Heart left ventricle (tissue), 16 donors: ENCODE data around the gene SEMA3B. TPM values are rescaled to one million over a fixed set of nuclear protein-coding genes. Genes with fewer than 3 reads are reported as not detected.

ENCODE experiments used
- ATAC-seq, 4 donors: fragments of 200-7000 bp; cut with Tn5 transposase; one replicate each; pipeline ENCODE4 v1.9.1; 2020 to 2022; ENCODE audit warnings: moderate library complexity in 4 of 4, mild to moderate bottlenecking in 3 of 4, moderate number of reproducible peaks in 1 of 4
- DNase-seq, 5 donors: peaks; one replicate each; pipeline ENCODE4 v3.0.0-alpha.2; 2020
- H3K27ac ChIP-seq, 12 donors: fragments of 200-600 bp; sonication (generic) in 4 of 12; one replicate each; pipeline versions ENCODE4 v1.5.0 to v1.8.0; 2016 to 2022; ENCODE audit warnings: mild to moderate bottlenecking in 2 of 12
- H3K27me3 ChIP-seq, 9 donors: fragments of 200-600 bp; sonication (generic) in 2 of 9; one replicate each; pipeline versions ENCODE4 v1.5.1 to v1.8.0; 2016 to 2022; ENCODE audit warnings: mild to moderate bottlenecking in 3 of 9
- H3K36me3 ChIP-seq, 9 donors: fragments of 200-600 bp; sonication (generic) in 2 of 9; one replicate each; pipeline versions ENCODE4 v1.5.0 to v1.8.0; 2018 to 2022; ENCODE audit warnings: mild to moderate bottlenecking in 2 of 9
- H3K4me1 ChIP-seq, 12 donors: fragments of 200-600 bp; sonication (generic) in 4 of 12; one replicate each; pipeline versions ENCODE4 v1.5.0 to v1.8.0; 2016 to 2022; ENCODE audit warnings: mild to moderate bottlenecking in 3 of 12
- H3K4me3 ChIP-seq, 12 donors: fragments of 200-600 bp; sonication (generic) in 4 of 12; one replicate each; pipeline versions ENCODE4 v1.5.0 to v1.8.0; 2017 to 2022; ENCODE audit warnings: mild to moderate bottlenecking in 9 of 12, moderate library complexity in 4 of 12
- H3K9me3 ChIP-seq, 12 donors: fragments of 200-600 bp; sonication (generic) in 4 of 12; one replicate each; pipeline versions ENCODE4 v1.5.0 to v1.8.0; 2016 to 2022; ENCODE audit warnings: mild to moderate bottlenecking in 1 of 12
- POLR2A ChIP-seq, 2 donors: fragments of 450-650 bp; IDR thresholded peaks; one replicate each; pipeline ENCODE4 v1.6.1; 2017; ENCODE audit warnings: antibody characterized with exemption in 2 of 2, mild to moderate bottlenecking in 2 of 2, moderate library complexity in 2 of 2
- WGBS, 4 donors: extraction: QIAGEN DNeasy Blood & Tissue Kit in 2 of 4; methylation state at CpG; one replicate each; pipeline versions ENCODE4 v1.1.5 to v1.1.7; 2013 to 2018; 5-methylcytosine and 5-hydroxymethylcytosine counted together
- intact Hi-C, 10 donors: fragments of 100-400 bp; cut with DNase I; formaldehyde crosslinking; loops; one replicate each; pipeline versions ENCODE4 v1.11.1 to v1.14.2; 2022
- polyA plus RNA-seq, 2 donors: library from polyadenylated mRNA; stranded (reverse); fragments of 200-250 nt; gene quantifications; one replicate each; pipeline ENCODE4 v1.2.3, GENCODE V29; 2013
- total RNA-seq, 9 donors: library from RNA; depleted of rRNA in 2 of 9; stranded (reverse); fragments of >200 nt in 2 of 9; fragmentation: NEBNext Ultra II Directional in 3 of 9; extraction: Animal tissue kit (Norgen Biotek cat#: 25700) in 3 of 9; gene quantifications; one replicate each; pipeline versions ENCODE4 v1.1.0 to v1.2.4, GENCODE V29; 2016 to 2023
- TF ChIP-seq, protein P1 (sequence below), 12 donors: fragments of 200-600 bp; sonication (generic) in 4 of 12; IDR thresholded peaks; one replicate each; pipeline versions ENCODE4 v1.5.0 to v1.8.0; 2018 to 2022; ENCODE audit warnings: antibody characterized with exemption in 12 of 12, mild to moderate bottlenecking in 5 of 12
- donor health status: ischemic (EF 13 %, LVEDD 7.1; RV severe dilation, severe dysfunction).
- donor health status: healthy with polysubstance abuse.
- donor health status: DM: no; HTN: yes; CAD: no.
- donor health status: DM: no; HTN: no; CAD: no.
- donor health status: ischemic (EF 25% LVEDD 6.9; RV normal size, moderate dysfunction).
- donor health status: ischemic (EF 25% LVEDD 5.7; RV mildly dilated, moderate dysfunction).
- donor health status: healthy.
- donor health status: DM: yes; HTN: yes; CAD: no.
- donor health status: ischemic (EF 35%, LVEDD 5.7; RV mildly dilated, moderate dysfunction).
- donor health status: nonischemic (EF 11% LVEDD 7.7; RV severe dilation, severe dysfunction).
- donor health status: DM: yes; HTN: yes; CAD: no.
- donor health status: PGD.
- donor health status: ischemic (EF 29% LVEDD 5.4; RV normal size, mild dysfunction).
- donor health status: nonischemic (EF 23%, LVEDD 6.1; RV moderate dilation, normal function).

Gene SEMA3B
- total and polyA plus RNA-seq, 11 donors: 12.9 to 60.1 (median 19.3) TPM

DNA sequence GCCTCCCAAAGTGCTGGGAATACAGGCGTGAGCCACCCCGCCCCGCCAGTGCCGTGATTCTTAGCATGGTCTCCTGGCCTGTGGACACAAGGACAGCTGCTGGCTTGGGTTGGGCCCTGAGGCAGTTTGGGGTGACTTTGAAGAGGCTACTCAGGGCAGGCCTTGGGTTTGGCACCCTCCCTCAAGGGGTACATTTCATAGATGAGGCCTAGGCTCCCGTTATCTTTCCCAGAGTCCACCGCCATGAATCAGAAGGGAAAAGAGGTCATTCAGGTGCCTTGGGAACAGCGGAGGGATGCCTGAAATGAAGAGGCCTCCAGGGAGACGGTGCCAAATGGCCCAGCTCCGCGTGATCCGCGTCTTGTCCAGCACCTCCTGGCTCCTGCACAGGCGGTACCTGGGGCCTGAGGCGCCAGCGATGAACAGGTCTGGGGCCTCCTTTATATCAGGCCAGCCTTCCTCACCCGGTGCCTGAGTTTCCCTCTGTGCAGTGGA is 23.6 kb upstream of the SEMA3B start:
- ATAC-seq (no peak), DNase-seq (no peak)
- TF ChIP-seq POLR2A (IDR thresholded peaks at IDR 0.05): no peak
- TF ChIP-seq, protein P1, sequence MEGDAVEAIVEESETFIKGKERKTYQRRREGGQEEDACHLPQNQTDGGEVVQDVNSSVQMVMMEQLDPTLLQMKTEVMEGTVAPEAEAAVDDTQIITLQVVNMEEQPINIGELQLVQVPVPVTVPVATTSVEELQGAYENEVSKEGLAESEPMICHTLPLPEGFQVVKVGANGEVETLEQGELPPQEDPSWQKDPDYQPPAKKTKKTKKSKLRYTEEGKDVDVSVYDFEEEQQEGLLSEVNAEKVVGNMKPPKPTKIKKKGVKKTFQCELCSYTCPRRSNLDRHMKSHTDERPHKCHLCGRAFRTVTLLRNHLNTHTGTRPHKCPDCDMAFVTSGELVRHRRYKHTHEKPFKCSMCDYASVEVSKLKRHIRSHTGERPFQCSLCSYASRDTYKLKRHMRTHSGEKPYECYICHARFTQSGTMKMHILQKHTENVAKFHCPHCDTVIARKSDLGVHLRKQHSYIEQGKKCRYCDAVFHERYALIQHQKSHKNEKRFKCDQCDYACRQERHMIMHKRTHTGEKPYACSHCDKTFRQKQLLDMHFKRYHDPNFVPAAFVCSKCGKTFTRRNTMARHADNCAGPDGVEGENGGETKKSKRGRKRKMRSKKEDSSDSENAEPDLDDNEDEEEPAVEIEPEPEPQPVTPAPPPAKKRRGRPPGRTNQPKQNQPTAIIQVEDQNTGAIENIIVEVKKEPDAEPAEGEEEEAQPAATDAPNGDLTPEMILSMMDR (IDR thresholded peaks at IDR 0.05): no peak
- intact Hi-C loops: no loop called here
- Histone ChIP-seq H3K27ac (peak overlapping the region; percentile 85 to 99 (median 94)), H3K9me3 (no peaks in the 10 kb centered on the region), H3K4me3 (peak overlapping the region in 11 of 12 donors; percentile 6 to 58 (median 49)), H3K4me1 (peaks cover 34 to 100% (median 96%) of the 10 kb centered on the region in 12 donors), H3K36me3 (peaks cover 0 to 54% (median 4%) of the 10 kb centered on the region in 9 donors), H3K27me3 (no peaks in the 10 kb centered on the region)
- 48 to 60% (median 55%) methylated on average over 16 of the region's 16 CpGs for WGBS, 4 donors

DNA sequence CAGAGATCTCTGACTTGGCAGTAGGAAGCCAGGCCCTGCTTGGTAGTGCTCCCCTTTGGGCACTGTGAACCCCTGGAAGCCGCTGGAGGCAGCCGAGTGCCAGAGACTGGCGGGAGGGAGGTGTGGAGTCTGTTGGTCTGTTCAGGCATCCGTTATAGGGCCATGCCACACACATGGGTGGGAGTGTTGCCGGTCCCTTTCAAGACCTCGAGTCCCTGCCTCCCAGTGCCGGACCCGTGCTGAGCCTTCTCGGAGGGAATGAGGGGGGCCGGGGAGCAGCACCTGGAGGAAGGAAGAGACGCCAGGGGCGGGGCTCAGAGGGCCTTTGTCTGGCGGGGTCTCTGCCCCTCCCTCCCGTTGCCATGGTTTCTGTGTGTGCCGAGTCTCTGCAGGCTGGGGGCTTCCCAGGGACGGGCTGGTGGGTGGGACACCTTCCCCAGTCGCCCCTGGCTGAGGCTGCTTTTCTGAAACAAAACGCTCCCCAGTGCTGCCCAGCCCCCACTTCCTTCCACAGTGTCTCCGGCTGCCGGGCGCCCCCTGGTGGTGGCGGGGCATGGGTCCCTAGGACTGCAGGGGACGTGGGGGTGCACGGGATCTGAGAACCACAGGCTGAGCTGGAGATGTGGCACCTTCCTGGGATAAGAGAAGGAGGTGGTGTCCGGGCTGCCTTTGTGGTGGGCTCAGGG is 23.0 kb upstream of the SEMA3B start:
- peaks cover 0 to 54% (median 6%) of the 10 kb centered on the region in 9 donors for H3K36me3 ChIP-seq
- peak overlapping the region; percentile 6 to 58 (median 49) for H3K4me3 ChIP-seq
- no peaks in the 10 kb centered on the region for H3K9me3 ChIP-seq
- H3K27ac ChIP-seq: peak overlapping the region; percentile 85 to 99 (median 94)
- peak; percentile 62 to 77 (median 74) for ATAC-seq
- peak; percentile 91 to 95 (median 93) for DNase-seq
- intact Hi-C loops: loop anchor here in 5 of 10 donors (1.0 to 2.0 kb wide), 3 partner anchors 19 to 27 kb away; no protein-coding TSS in a partner anchor
- H3K27me3 ChIP-seq: no peaks in the 10 kb centered on the region
- H3K4me1 ChIP-seq: peaks cover 34 to 100% (median 96%) of the 10 kb centered on the region in 12 donors
- WGBS, 4 donors: 1 to 5% (median 2%) methylated on average over 11 to 25 of the region's 25 CpGs
- no peak for TF ChIP-seq POLR2A (IDR thresholded peaks at IDR 0.05)
- TF ChIP-seq, protein P1 (IDR thresholded peaks at IDR 0.05): peak; percentile 95 to 99 (median 98)

DNA sequence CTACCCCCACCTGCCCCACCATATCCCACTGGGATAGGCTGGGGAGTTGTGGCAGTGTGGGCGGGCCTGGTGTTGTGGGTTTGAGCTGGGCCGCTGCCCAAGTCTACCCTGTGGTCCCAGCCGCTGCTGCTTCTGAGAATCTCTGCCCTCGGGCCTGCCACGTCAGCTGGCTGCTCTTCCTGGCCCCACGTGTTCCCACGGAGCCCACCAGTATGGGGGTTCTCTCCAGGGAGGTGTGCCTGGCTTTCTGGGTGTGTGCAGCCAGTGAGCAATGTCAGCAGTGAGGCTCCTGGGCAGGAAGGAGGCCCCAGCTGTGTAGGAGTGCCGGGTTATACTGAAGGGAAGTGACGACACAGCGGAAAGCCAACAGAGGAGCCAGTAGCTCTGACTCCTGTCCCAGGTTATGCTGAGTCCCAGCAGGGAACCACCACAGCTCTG is 22.4 kb upstream of the SEMA3B start:
- 28 to 36% (median 30%) methylated on average over 10 of the region's 10 CpGs for WGBS, 4 donors
- no peaks in the 10 kb centered on the region for H3K9me3 ChIP-seq
- H3K4me1 ChIP-seq: peaks cover 33 to 100% (median 96%) of the 10 kb centered on the region in 12 donors
- peaks cover 0 to 57% (median 6%) of the 10 kb centered on the region in 9 donors for H3K36me3 ChIP-seq
- ATAC-seq (peak; percentile 13 to 61 (median 41)), DNase-seq (peak in 3 of 5 donors; percentile 70 to 84 (median 75))
- peak overlapping the region; percentile 85 to 99 (median 94) for H3K27ac ChIP-seq
- no peaks in the 10 kb centered on the region for H3K27me3 ChIP-seq
- TF ChIP-seq POLR2A (IDR thresholded peaks at IDR 0.05): peak in 1 of 2 donors; percentile 14
- TF ChIP-seq, protein P1 (IDR thresholded peaks at IDR 0.05): peak in 4 of 12 donors; percentile 3 to 47 (median 26)
- intact Hi-C loops: loop anchor here in 5 of 10 donors (1.0 to 2.0 kb wide), 3 partner anchors 19 to 27 kb away; no protein-coding TSS in a partner anchor
- H3K4me3 ChIP-seq: peak overlapping the region in 11 of 12 donors; percentile 9 to 58 (median 49)

DNA sequence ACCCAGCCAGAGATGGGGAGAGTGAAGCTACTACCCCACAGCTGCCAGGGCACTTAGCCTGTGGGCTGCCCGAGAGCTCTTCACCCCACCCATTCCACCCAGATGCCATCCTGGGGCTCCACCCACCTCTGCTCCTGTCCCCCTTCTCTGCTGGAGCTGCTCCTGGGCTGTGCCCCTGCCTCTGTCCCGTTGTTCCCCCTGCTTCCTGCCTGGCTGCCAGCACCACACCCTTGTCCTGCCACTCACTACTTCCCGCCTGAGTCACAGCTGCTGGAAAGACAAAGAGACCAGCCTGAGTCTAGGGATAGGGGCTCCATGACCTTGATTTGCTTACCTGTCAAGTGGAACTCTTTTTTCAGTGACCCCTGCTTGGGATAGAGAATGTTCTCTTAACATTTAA is 20.6 kb upstream of the SEMA3B start:
- intact Hi-C loops: no loop called here
- ATAC-seq (peak; percentile 30 to 59 (median 46)), DNase-seq (peak in 3 of 5 donors; percentile 63 to 85 (median 78))
- H3K27me3 ChIP-seq: no peaks in the 10 kb centered on the region
- H3K9me3 ChIP-seq: no peaks in the 10 kb centered on the region
- peak overlapping the region in 1 of 12 donors; percentile 3 for H3K4me3 ChIP-seq
- H3K4me1 ChIP-seq: peaks cover 21 to 100% (median 91%) of the 10 kb centered on the region in 12 donors
- H3K27ac ChIP-seq: peak overlapping the region; percentile 81 to 99 (median 94)
- H3K36me3 ChIP-seq: peaks cover 0 to 76% (median 23%) of the 10 kb centered on the region in 9 donors
- 7 to 15% (median 8%) methylated on average over 3 of the region's 3 CpGs for WGBS, 4 donors
- TF ChIP-seq, protein P1 (IDR thresholded peaks at IDR 0.05): no peak
- TF ChIP-seq POLR2A (IDR thresholded peaks at IDR 0.05): peak in 1 of 2 donors; percentile 23
